GM19238 (cell line): ENCODE data around the gene INMT.

Source experiments
- DNase-seq: peaks from one replicate; pipeline ENCODE4 v3.0.0; 2011; ENCODE audit warnings: low spot score; ENCODE audit not compliant: insufficient read length

INMT gene

GRCh38 chr7:30780941-30781340 lies 29.0 kb downstream of the INMT start:
- no peak for DNase-seq

GRCh38 chr7:30782690-30783089 lies 30.8 kb downstream of the INMT start:
- DNase-seq = no peak

- no peak for DNase-seq
Observed at GRCh38 chr7:30785786-30786185, 33.9 kb downstream of the INMT start.

- no peak for DNase-seq
Observed at GRCh38 chr7:30787486-30787885, 35.6 kb downstream of the INMT start.

DNA sequence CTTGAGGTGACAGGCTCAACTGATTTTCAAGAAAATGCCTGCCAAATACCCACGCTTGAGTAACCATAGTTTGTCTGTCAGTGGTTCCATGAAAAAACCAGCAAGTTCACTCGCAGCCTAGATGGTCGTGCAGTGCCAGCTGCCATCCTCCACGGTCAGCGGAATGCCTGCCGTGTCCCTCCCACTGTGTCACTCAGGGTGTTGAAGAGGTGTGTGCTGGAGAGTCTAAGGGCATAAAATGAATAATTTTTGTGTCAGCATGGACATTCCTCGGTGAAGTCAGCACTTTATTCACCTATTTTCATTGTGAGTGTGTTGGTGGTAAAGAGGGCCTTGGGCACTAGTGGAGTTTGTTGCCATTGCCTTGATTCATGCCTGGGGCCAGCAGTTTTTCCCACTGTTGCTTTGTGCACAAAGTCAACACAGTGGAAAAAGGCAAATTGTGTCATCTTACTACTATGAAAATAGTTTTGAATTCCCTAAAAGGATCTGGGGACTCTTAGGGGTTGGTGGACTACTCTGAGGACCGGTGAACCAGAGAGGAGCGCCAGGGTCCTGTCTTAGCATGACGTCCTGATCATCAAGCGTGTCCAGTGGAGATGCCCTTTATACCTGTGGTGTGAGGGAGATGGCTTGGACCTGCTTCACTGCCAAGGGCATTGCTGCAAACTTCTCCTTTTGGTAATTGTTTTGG lies 36.9 kb downstream of the INMT start:
- DNase-seq = no peak

- DNase-seq = no peak
Observed at GRCh38 chr7:30789334-30789711, 37.4 kb downstream of the INMT start.

DNA sequence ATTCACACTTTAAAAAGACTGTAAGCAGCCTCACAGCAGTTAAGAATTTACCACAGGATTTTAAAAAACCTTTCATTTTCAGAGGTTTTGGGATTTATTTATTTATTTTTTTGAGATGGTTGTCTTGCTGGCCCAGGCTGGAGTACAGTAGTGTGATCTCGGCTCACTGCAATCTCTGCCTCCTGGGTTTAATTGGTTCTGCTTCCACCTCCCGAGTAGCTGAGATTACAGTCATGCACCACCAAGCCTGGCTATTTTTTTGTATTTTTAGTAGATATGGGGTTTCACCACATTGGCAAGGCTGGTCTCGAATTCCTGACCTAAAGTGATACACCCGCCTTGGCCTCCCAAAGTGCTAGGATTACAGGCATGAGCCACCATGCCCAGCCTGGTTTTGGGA lies 38.4 kb downstream of the INMT start:
- DNase-seq = no peak

GRCh38 chr7:30791114-30791513 lies 39.2 kb downstream of the INMT start:
- no peak for DNase-seq

DNA sequence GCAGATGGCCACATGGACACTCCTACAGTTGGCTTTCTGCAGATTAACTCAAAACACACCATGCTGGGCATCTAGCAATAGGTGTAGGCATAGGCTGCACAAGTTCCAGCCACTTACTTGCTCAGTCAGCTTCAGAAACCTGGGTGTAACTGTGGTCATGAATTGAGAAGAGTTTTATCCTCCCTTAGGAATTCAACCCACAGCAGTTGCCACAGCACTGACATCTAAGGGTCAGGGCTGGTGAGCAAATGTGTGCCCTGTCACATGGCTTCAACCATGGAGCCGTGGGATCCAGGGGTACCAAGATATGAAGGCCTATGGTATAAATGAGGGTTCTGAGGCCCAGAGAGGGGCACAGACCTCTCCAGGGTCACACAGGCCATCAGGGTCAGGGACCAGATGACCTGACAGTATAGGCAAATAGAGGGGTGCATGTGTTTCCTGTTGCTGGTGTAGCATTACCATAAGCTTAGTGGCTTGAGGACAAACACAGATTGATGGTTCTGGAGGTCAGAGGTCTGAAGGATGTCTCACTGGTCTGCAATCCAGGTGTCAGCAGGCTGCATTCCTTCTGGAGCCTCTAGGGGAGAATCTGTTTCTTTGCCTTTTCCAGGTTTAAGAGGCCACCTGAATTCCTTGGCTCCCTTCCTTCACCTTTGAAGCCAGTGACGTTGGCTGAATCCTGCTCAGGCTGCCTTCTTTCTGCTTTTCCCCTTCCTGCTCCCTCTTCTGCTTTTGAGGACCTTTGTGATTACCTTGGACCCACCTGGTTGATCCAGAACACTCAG lies 43.4 kb downstream of the INMT start:
- no peak for DNase-seq

DNA sequence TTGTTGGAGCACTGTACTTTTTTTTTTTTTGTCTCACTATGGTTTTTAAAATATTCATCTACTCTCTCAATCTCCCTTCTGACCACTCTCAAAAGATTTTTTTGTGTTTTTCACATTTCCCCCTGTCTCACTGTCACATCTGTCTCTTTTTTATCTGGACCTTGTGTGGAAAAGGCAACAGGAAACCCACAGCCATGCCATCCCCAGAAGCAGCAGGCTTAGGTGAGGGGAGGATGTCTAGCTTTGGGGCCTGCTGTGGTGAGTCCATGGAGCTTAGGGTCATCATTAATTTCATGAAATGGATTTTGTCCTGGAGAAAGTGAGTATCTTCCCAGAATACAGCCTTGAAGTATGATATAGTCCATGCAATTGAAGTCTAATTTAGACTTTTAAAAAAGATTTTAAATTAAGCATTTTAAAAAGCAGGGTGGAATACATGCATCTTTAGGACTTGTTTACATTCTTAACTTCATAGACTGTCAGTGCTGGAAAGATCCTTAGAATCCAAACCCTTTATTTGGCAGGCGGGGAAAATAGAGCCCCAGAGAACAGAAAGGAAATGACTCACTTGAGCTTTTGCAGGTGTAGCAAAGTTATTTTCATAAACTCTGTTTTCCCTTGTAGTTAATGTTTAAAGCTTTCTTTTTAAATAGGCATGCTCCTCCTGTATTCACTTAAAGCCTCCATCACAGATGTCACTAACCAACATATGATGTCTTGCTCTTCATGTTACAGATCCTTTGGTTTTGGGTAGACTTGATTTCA lies 44.4 kb downstream of the INMT start:
- DNase-seq = no peak

- DNase-seq = no peak
Observed at GRCh38 chr7:30797176-30798040, 45.5 kb downstream of the INMT start.

- peak; percentile 62 for DNase-seq
Observed at GRCh38 chr7:30799206-30799975, 47.5 kb downstream of the INMT start.

GRCh38 chr7:30799976-30800661 lies 48.2 kb downstream of the INMT start:
- DNase-seq = no peak

GRCh38 chr7:30800785-30801252 lies 48.9 kb downstream of the INMT start:
- DNase-seq = peak; percentile 54

DNA sequence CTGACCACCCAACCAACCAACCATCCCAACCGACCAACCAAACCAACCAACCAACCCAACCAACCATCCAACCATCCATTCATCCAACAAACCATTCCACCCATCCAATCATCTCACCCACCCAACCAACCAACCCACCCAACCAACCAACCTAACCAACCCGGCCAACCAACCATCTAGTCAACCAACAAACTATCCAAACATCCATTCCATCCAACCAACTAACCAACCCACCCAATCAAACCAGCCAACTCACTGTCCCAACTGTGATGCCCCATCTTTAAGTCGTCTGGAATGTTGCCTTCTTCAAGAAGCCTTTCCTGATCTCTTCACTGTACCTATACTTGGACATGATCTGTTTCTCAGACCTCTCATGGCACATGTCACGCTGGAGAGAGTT lies 50.9 kb downstream of the INMT start:
- no peak for DNase-seq

DNA sequence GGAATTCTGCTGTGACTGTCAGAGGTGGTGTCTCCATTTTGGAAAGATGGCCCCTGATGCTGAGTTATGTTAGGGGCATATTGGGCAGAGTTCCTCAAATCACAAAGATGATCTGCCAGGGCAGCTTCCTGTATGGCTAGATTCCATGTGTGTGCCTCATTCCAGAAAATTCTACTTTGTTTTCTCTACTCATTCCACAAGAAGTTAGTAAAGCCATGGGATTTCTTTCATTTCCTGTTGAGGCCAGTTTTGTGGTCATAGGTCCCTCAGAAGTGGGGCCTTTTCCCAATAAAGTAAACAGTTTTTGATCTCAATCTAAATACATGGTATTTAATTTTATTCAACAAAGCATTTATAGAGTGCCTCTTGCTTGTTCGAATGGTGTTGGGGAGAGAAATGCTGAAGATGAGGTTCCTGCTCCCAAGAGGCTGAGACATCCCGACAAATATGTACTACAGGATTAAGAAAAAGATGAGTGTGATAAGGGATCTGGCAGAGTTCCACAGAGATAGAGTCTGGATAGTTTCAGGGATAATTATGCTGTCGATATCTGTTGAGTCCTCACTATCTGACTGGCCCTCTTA lies 52.2 kb downstream of the INMT start:
- DNase-seq = no peak

DNA sequence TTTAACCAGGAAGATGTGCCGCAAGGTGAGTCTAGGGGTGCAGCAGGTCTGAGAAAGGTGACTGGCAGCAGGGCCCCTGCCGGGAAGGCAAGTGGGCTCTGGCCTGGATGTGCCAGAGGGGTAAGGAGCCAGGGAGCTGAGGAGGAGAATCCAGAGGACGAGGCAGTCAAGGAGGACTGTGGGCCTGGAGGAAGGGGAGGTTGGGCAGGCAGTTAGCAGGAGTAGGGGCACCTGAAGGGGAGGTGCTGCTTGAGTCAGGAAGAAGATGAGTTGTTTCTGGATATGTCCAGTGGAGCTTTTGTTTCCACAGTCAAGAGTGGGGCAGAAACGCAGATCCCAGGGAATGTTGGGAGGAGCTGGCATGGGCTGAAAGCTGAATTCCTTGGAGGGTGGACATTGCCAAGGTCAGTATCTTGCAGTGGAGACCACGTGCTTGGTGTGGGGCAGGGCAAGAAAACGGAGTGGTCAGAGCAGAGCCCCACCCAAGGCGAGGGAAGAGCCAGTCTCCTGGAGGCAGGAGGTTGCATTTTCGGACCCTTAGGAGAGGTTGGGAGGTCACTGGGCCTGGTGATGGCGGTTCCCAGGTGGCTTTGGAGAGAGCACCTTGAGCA lies 53.3 kb downstream of the INMT start:
- no peak for DNase-seq

DNA sequence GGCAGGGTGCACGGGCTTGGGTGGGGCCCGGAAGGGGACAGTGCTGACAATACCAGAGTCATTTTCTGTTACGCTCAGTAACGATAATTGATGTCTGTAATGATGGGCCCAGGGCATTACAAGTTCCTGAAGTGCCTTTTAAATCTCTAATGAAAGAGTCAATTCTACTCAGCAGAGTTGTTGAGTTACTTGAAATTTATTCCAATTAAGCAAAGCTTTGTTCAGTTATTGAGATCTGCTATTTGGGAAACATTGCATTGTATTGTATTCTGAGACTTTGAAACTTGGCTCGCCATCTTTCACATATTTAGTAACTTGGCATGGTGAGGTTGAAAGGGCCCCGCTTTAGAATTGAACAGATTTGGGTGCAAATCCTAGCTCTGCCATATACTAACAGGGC lies 54.0 kb downstream of the INMT start:
- no peak for DNase-seq
